SK-N-SH (cell line): ENCODE data around the gene SLC5A2. TPM values are rescaled to one million over a fixed set of nuclear protein-coding genes. Genes with fewer than 3 reads are reported as not detected.
A peak's percentile ranks its signal among the peaks of the same experiment; 100 is the strongest.

Experiments
- CTCF ChIA-PET: fragments of 300-600, 350-600 bp; formaldehyde crosslinking; extraction: SDS; loops from one replicate; lab custom pipeline; 2021; lab: Yijun Ruan, JAX
- POLR2A ChIA-PET: fragments of 350-600 bp; sonication (Branson Sonifier 250); formaldehyde crosslinking; extraction: SDS; loops from one replicate; lab custom pipeline; 2020; ENCODE audit warnings: antibody characterized with exemption, inconsistent platforms; lab: Yijun Ruan, JAX
- DNase-seq: peaks from one replicate; pipeline ENCODE4 v3.0.0; 2012
- H2AFZ ChIP-seq: fragments of 200-600 bp; sonication (generic); 2 replicates; pipeline ENCODE4 v1.8.1; 2016; ENCODE audit warnings: antibody characterized with exemption, mild to moderate bottlenecking, low read depth
- H3F3A ChIP-seq: fragments of 200-600 bp; sonication (generic); replicated peaks from 2 replicates; pipeline ENCODE3; 2016; ENCODE audit warnings: antibody characterized with exemption, mild to moderate bottlenecking; ENCODE audit not compliant: insufficient read depth
- H3K27ac ChIP-seq, 2 experiments: fragments of 200-500 bp in 1 of 2; fragments of 200-600 bp in 1 of 2; sonication (Bioruptor generic) in 1 of 2; sonication (generic), shearing (Covaris generic) in 1 of 2; 2 replicates each; pipeline versions ENCODE4 v1.5.1 to v1.6.1; 2014 to 2016; ENCODE audit warnings: low read depth in 2 of 2, inconsistent platforms in 1 of 2, low read length in 1 of 2, mild to moderate bottlenecking in 1 of 2, mixed read lengths in 1 of 2
- H3K27me3 ChIP-seq: fragments of 200-600 bp; sonication (generic), shearing (Covaris generic); 2 replicates; pipeline ENCODE4 v1.6.1; 2016; ENCODE audit warnings: mixed run types; ENCODE audit not compliant: insufficient read depth
- H3K36me3 ChIP-seq, 2 experiments: fragments of 200-500 bp in 1 of 2; fragments of 200-600 bp in 1 of 2; sonication (Bioruptor generic) in 1 of 2; sonication (generic) in 1 of 2; replicated peaks in 1 of 2; 2 replicates each; pipeline versions ENCODE3 to v1.5.1; 2014 to 2016; ENCODE audit warnings: low read length in 1 of 2, mild to moderate bottlenecking in 1 of 2; ENCODE audit not compliant: insufficient read depth in 2 of 2, control insufficient read depth in 1 of 2
- H3K4me1 ChIP-seq, 2 experiments: fragments of 200-500 bp in 1 of 2; fragments of 200-600 bp in 1 of 2; sonication (Bioruptor generic) in 1 of 2; sonication (generic), shearing (Covaris generic) in 1 of 2; 2 replicates each; pipeline versions ENCODE4 v1.5.1 to v1.6.1; 2014 to 2016; ENCODE audit warnings: low read depth in 1 of 2, low read length in 1 of 2, mixed run types in 1 of 2; ENCODE audit not compliant: insufficient read depth in 2 of 2, control insufficient read depth in 1 of 2
- H3K4me2 ChIP-seq: fragments of 200-600 bp; sonication (generic), shearing (Covaris generic); 2 replicates; pipeline ENCODE4 v1.6.1; 2017; ENCODE audit warnings: mixed run types
- H3K4me3 ChIP-seq, 2 experiments: fragments of 200-500 bp in 1 of 2; fragments of 200-600 bp in 1 of 2; sonication (Bioruptor generic) in 1 of 2; sonication (generic), shearing (Covaris generic) in 1 of 2; 2 replicates each; pipeline versions ENCODE4 v1.5.1 to v1.8.1; 2014 to 2016; ENCODE audit warnings: low read depth in 2 of 2, inconsistent platforms in 1 of 2, low read length in 1 of 2, mild to moderate bottlenecking in 1 of 2, mixed read lengths in 1 of 2, moderate library complexity in 1 of 2
- H3K79me2 ChIP-seq: fragments of 200-600 bp; sonication (generic); 2 replicates; pipeline ENCODE4 v1.8.1; 2017; ENCODE audit warnings: mild to moderate bottlenecking; ENCODE audit not compliant: insufficient read depth
- H3K9ac ChIP-seq: fragments of 200-600 bp; sonication (generic); 2 replicates; pipeline ENCODE4 v1.6.1; 2017; ENCODE audit warnings: mixed run types
- H3K9me2 ChIP-seq: fragments of 200-600 bp; sonication (generic); 2 replicates; pipeline ENCODE4 v1.6.1; 2017; ENCODE audit warnings: mixed run types
- H3K9me3 ChIP-seq: fragments of 200-600 bp; sonication (generic); 2 replicates; pipeline ENCODE4 v1.6.1; 2017; ENCODE audit warnings: mixed run types, mild to moderate bottlenecking, moderate library complexity
- H4K20me1 ChIP-seq: fragments of 200-600 bp; sonication (generic); 2 replicates; pipeline ENCODE4 v1.6.1; 2017; ENCODE audit warnings: mild to moderate bottlenecking, mixed run types; ENCODE audit not compliant: insufficient read depth
- CHD2 ChIP-seq: fragments of 150-350 bp; IDR thresholded peaks from 2 replicates; pipeline ENCODE4 v1.6.1; 2018; ENCODE audit warnings: low read length; ENCODE audit not compliant: partially characterized antibody
- ELF1 ChIP-seq: IDR thresholded peaks from 2 replicates; pipeline ENCODE4 v1.4.0; 2012
- FOSL2 ChIP-seq: IDR thresholded peaks from 2 replicates; pipeline ENCODE4 v1.4.0; 2012; ENCODE audit warnings: low read depth, mild to moderate bottlenecking, moderate library complexity, borderline replicate concordance
- FOXJ3 ChIP-seq: sonication (generic); formaldehyde crosslinking; IDR thresholded peaks from 2 replicates; pipeline ENCODE4 v1.5.1; 2020; ENCODE audit warnings: mild to moderate bottlenecking, missing genetic modification reagents
- GATA2 ChIP-seq: sonication (generic); formaldehyde crosslinking; IDR thresholded peaks from 2 replicates; pipeline ENCODE4 v1.5.0; 2020; ENCODE audit warnings: mild to moderate bottlenecking, missing genetic modification reagents
- MEF2A ChIP-seq: IDR thresholded peaks from 2 replicates; pipeline ENCODE4 v1.4.0; 2012; ENCODE audit warnings: low read depth, borderline replicate concordance
- MXI1 ChIP-seq: IDR thresholded peaks from 2 replicates; pipeline ENCODE4 v1.6.1; 2012; ENCODE audit warnings: mild to moderate bottlenecking, low read depth, low read length, improper control_type of control experiment
- NFIC ChIP-seq: IDR thresholded peaks from 2 replicates; pipeline ENCODE4 v1.4.0; 2012; ENCODE audit warnings: borderline replicate concordance
- NRF1 ChIP-seq: IDR thresholded peaks from 2 replicates; pipeline ENCODE4 v1.6.1; 2012; ENCODE audit warnings: low read depth, mild to moderate bottlenecking, low read length
- RAD21 ChIP-seq: IDR thresholded peaks from 2 replicates; pipeline ENCODE4 v1.6.1; 2012; ENCODE audit warnings: mild to moderate bottlenecking, low read length
- RCOR1 ChIP-seq: fragments of 150-350 bp; IDR thresholded peaks from 2 replicates; pipeline ENCODE4 v1.6.1; 2017; ENCODE audit warnings: antibody characterized with exemption, low read length
- SIN3A ChIP-seq: IDR thresholded peaks from 2 replicates; pipeline ENCODE4 v1.6.1; 2012; ENCODE audit warnings: low read depth, mild to moderate bottlenecking, low read length, moderate library complexity, borderline replicate concordance
- TCF12 ChIP-seq: IDR thresholded peaks from 2 replicates; pipeline ENCODE4 v1.4.0; 2012
- WGBS: methylation state at CpG from one replicate; pipeline ENCODE4 v1.1.6; 2017; ENCODE audit warnings: low lambda C conversion rate; 5-methylcytosine and 5-hydroxymethylcytosine counted together
- polyA plus RNA-seq, 3 experiments: library from polyadenylated mRNA; depleted of rRNA; stranded (reverse); fragments of >200 nt; gene quantifications; 2 replicates each; pipeline ENCODE4 v1.2.3, GENCODE V29; 2012
- TF ChIP-seq, protein P1 (sequence below): IDR thresholded peaks from 2 replicates; pipeline ENCODE4 v1.4.0; 2012; ENCODE audit warnings: low read depth, borderline replicate concordance
- TF ChIP-seq, protein P2 (sequence below): IDR thresholded peaks from 2 replicates; pipeline ENCODE4 v1.4.0; 2012; ENCODE audit warnings: low read depth
- TF ChIP-seq, protein P3 (sequence below): fragments of 200-600 bp; sonication (generic); IDR thresholded peaks from 2 replicates; pipeline ENCODE4 v1.6.1; 2017; ENCODE audit warnings: antibody characterized with exemption, mild to moderate bottlenecking, moderate library complexity

Gene SLC5A2
- polyA plus RNA-seq, 1 of the 3 experiments (the other 2 are of a cell fraction): 0.31 TPM

DNA sequence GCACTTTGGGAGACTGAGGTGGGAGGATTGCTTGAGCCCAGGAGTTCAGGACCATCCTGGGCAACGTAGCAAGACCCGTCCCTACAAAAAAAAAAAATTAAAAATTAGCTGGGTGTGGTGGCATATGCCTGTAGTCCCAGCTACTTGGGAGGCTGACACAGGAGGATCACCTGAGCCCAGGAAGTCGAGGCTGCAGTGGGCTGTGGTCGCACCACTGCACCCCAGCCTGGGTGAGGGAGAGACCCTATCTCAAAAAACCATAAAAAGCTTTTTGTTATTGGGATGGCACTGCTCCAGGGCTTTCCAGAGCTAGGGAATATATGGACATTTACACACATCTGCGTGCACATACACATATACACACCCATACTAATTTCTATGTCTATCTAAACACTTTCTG lies 31.7 kb upstream of the SLC5A2 start:
- WGBS: 75% methylated on average over 5 of the region's 5 CpGs
- H3F3A ChIP-seq: peaks cover 24% of the 10 kb centered on the region
- CTCF ChIA-PET: interaction anchor here (0.9 to 2.6 kb wide), 12 partner anchors 9 to 467 kb away, joined by 3 to 33 read pairs (median 4); partner anchors contain the start of genes HSD3B7 and ZNF843
- H4K20me1 ChIP-seq: peaks cover 18% of the 10 kb centered on the region
- H3K9me3 ChIP-seq: no peaks in the 10 kb centered on the region
- no peak overlapping the region for H3K9ac ChIP-seq
- no peaks in the 10 kb centered on the region for H3K9me2 ChIP-seq
- H2AFZ ChIP-seq: no peak overlapping the region
- H3K4me2 ChIP-seq: peak overlapping the region; percentile 62; the same call in 1 of the 2 replicates
- DNase-seq: no peak
- H3K27ac ChIP-seq: peak overlapping the region in 1 of 2 experiments; percentile 95; a peak in 2 of 4 replicates
- H3K4me3 ChIP-seq: no peak overlapping the region
- H3K27me3 ChIP-seq: no peaks in the 10 kb centered on the region
- peaks cover 0 to 5% of the 10 kb centered on the region in 2 experiments for H3K36me3 ChIP-seq
- TF ChIP-seq NRF1: no peak
- no peak for TF ChIP-seq NFIC
- TF ChIP-seq, protein P1, sequence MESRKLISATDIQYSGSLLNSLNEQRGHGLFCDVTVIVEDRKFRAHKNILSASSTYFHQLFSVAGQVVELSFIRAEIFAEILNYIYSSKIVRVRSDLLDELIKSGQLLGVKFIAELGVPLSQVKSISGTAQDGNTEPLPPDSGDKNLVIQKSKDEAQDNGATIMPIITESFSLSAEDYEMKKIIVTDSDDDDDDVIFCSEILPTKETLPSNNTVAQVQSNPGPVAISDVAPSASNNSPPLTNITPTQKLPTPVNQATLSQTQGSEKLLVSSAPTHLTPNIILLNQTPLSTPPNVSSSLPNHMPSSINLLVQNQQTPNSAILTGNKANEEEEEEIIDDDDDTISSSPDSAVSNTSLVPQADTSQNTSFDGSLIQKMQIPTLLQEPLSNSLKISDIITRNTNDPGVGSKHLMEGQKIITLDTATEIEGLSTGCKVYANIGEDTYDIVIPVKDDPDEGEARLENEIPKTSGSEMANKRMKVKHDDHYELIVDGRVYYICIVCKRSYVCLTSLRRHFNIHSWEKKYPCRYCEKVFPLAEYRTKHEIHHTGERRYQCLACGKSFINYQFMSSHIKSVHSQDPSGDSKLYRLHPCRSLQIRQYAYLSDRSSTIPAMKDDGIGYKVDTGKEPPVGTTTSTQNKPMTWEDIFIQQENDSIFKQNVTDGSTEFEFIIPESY: no peak
- POLR2A ChIA-PET: interaction anchor here (0.7 to 2.3 kb wide), 5 partner anchors 8 to 271 kb away, joined by 3 to 11 read pairs (median 4); partner anchors contain the start of genes ARMC5, FUS and ZNF843
- peaks cover 38% of the 10 kb centered on the region for H3K79me2 ChIP-seq
- H3K4me1 ChIP-seq: peaks cover 25 to 39% of the 10 kb centered on the region in 2 experiments; a peak in 3 of 4 replicates

DNA sequence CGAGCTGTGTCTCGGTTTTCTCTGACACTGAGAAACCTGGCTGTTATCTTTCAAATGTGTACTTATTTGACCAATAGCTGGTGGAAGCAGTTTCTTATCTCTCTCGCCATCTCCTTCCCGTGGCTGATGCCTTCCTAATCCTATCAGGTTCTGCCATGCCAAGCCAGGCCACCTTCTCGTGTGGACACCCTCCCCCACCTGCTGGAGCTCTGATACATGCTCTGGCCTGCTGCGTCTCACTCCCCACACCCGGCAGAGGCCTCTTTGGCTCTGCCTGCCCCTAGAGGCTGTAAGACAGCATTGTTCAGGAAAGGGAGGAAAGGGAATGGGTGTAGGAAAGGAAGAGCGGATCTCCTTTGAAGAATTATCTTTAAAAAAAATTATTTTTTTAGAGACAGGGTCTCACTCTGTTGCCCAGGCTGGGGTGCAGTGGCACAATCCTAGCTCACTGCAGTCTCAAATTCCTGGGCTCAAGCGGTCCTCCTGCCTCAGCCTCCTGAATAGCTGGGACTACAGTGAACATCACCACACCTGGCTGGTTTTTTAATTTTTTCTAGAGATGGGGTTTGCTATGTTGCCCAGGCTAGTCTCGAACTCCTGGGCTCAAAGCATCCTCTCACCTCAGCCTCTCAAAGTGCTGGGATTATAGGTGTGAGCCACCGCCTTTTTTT lies 31.1 kb upstream of the SLC5A2 start:
- 51% methylated on average over 11 of the region's 11 CpGs for WGBS

More for the DNA sequence above, 31.1 kb upstream of the SLC5A2 start:
- Histone ChIP-seq H3K79me2 (peaks cover 45% of the 10 kb centered on the region), H3K36me3 (peaks cover 2 to 6% of the 10 kb centered on the region in 2 experiments), H3K4me3 (no peak overlapping the region), H3K9me2 (no peaks in the 10 kb centered on the region), H3F3A (peaks cover 24% of the 10 kb centered on the region), H4K20me1 (peaks cover 23% of the 10 kb centered on the region), H3K9me3 (no peaks in the 10 kb centered on the region), H3K27me3 (no peaks in the 10 kb centered on the region), H3K27ac (peak overlapping the region; percentile 20 to 95; a peak in 3 of 4 replicates), H3K4me1 (peaks cover 30 to 42% of the 10 kb centered on the region in 2 experiments; a peak in 3 of 4 replicates), H2AFZ (no peak overlapping the region), H3K9ac (no peak overlapping the region), H3K4me2 (peak overlapping the region; percentile 62)
- DNase-seq: peak; percentile 77
- CTCF ChIA-PET: interaction anchor here (0.9 to 2.6 kb wide), 14 partner anchors 8 to 467 kb away, joined by 3 to 33 read pairs (median 4); partner anchors contain the start of genes HSD3B7 and ZNF843
- TF ChIP-seq MXI1 (peak; percentile 57; the same call in 1 of the 2 replicates), ELF1 (no peak), RCOR1 (0 out of 2 replicates have a peak, but pooled peaks have one; percentile 29), FOXJ3 (CRISPR knock-in tag) (no peak), MEF2A (no peak), TCF12 (peak; percentile 13; the same call in 1 of the 2 replicates), FOSL2 (no peak), RAD21 (peak; percentile 56), SIN3A (0 out of 2 replicates have a peak, but pooled peaks have one; percentile 25), CHD2 (peak; percentile 80), GATA2 (peak; percentile 69)
- TF ChIP-seq, protein P2, sequence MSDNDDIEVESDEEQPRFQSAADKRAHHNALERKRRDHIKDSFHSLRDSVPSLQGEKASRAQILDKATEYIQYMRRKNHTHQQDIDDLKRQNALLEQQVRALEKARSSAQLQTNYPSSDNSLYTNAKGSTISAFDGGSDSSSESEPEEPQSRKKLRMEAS: peak; percentile 66; the same call in 1 of the 2 replicates
- TF ChIP-seq, protein P3, sequence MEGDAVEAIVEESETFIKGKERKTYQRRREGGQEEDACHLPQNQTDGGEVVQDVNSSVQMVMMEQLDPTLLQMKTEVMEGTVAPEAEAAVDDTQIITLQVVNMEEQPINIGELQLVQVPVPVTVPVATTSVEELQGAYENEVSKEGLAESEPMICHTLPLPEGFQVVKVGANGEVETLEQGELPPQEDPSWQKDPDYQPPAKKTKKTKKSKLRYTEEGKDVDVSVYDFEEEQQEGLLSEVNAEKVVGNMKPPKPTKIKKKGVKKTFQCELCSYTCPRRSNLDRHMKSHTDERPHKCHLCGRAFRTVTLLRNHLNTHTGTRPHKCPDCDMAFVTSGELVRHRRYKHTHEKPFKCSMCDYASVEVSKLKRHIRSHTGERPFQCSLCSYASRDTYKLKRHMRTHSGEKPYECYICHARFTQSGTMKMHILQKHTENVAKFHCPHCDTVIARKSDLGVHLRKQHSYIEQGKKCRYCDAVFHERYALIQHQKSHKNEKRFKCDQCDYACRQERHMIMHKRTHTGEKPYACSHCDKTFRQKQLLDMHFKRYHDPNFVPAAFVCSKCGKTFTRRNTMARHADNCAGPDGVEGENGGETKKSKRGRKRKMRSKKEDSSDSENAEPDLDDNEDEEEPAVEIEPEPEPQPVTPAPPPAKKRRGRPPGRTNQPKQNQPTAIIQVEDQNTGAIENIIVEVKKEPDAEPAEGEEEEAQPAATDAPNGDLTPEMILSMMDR: peak; percentile 66
- POLR2A ChIA-PET: interaction anchor here (0.5 to 2.3 kb wide), 6 partner anchors 7 to 271 kb away, joined by 3 to 11 read pairs (median 4); partner anchors contain the start of genes ARMC5, FUS and ZNF843
